HG02763 (cell line): ENCODE data around the gene DARS2.

ENCODE experiments used
- ATAC-seq: cut with Tn5 transposase; IDR thresholded peaks from one replicate; pipeline ENCODE4 v1.9.1; 2021; ENCODE audit warnings: mild to moderate bottlenecking, moderate library complexity; ENCODE audit not compliant: unreplicated experiment

The DARS2 gene

DNA sequence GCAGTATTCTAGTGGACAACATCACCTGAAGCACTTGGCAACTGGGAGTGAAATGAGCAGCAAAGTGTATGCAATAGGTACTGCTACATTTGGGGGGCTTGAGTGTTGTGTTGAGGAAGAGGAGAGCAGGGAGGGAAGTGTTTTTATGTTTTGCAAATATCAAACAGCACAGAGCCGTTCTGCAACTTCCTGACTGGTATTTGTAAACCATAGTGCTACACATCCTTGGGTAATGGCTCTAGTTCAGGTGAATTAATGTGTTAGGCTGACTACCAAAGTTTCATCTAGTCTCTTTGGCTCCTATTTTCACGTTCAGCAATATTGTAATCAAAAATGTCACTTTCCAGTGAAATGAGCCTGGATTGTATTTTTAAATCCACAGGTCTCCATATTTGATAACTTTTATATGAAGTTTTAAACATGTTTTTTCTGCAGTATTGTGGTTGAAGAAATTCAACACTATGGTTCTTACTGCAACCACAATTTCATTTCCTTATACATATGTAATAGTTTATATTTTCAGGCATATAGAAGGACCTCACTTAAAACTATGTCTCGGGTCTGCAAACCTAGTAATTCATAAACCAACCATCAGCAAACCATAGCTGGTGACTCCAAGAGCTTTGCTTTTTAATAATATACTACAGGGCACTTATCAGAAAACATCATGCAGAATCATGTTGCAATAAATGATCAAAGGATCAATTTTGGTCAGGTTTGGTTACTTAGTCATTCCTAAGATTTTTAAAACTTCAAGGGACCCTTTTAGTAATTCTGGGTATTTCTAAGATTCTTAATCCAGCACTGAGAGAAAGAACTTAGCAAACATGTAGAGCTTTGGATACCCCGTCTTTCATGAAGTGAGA lies 62.5 kb downstream of the DARS2 start:
- ATAC-seq, result no peak

DNA sequence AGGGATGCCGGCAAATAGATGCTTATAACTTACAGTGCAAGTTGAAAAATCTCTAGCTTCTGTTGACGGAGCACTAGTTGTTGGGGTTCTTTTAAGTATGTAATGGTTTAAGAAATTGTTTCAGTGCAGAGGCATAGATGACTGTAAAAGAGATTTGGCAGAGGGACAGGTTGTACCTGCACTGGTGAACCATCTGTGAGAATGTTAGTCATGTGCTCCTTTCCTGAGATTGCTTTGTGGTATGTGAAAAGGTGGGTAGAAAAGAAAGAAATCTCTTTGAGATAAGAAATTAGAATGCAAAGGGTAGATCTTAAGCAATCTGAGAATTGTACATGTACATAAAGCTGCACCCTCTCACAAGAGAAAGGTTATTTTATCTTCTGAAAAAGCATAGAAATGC lies 63.2 kb downstream of the DARS2 start:
- no peak for ATAC-seq

DNA sequence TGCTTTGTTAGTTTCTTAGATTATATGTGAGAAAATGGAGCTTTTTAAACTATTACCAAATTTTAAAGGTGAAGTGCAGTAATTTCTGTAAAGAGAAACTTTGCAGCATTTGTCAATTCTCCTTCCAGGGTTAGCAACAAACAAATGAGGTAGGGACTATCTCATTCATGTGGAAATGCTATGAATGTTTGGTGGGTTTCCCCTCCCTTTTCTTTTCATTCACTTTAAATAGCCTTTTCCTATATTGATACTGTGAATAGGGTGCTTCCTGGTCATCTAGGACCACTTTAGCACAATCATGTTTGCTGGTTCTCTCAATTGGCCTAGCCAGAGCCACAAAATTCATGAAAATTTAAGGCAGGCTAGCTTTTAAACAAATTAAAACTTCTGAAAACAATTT lies 64.3 kb downstream of the DARS2 start:
- no peak for ATAC-seq

DNA sequence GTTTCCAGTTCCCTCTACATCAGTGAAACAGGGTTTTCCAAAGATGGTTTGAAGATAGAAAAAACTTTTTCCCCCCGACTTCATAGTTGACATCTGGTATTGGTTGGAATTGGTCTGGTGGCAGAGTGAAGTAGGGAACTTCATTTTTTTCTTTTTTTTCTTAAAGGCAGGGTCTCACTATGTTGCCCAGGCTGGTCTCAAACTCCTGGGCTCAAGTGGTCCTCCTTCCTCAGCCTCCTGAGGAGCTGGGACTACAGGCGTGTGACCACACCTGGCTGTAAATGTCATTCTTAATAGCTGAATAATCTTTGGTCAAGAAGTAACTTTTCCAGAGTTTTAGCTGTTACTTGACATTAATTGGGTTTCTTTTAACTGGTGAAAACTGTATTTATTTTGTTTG lies 65.4 kb downstream of the DARS2 start:
- no peak for ATAC-seq

DNA sequence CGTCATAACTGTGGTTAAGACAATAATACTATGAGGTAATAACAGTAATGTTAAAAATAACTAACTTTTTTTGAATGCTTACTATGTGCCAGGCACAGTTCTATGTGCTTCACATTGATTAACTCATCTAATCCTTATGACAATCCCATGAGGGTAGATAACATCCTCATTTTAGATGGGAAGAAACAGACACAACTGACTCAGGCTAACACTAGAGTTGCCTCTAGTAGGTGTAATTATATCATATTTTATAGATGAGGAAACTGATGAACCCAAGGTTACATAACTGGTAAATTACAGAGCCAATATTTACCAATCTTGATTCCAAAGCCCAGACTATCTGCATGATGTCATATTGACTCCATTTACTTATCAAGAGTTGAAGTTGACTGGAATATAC lies 69.1 kb downstream of the DARS2 start:
- no peak for ATAC-seq

DNA sequence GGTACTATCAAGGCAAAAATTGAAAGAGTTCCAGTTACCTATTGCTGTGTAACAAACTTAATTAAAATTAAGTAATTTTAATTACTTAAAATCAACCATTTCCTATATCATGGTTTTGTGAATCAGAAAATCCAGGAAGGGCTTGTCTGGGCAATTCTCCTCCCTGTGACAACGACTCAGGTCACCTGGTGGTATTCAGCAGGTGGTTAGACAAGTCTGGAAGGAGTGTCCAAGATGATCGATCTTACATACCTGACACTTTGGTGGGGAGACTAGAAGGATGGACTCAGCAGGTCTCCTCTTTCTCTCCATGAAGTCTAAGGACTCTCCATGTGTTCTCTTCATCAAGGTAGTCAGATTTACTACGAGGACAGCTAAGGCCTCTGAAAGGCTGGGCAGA lies 69.7 kb downstream of the DARS2 start:
- no peak for ATAC-seq

DNA sequence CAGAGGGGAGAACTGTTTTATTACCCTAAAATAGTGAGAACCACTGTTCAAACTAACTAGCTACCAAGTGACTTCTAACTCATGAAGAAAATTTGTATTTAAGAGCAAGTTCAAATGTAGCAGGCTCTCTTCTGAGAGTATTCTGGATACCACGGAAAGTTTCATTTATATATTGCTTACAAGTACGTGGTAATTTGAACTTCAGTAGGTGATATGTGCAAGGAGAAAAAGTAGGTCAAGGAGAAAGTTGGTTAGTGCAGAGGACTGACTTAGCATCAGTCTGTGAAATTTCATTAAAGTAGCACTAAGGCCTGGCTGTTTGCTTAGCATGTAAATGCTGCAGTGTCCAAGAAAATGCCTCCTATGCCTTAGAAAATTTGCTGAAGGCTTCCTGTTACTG lies 76.0 kb downstream of the DARS2 start:
- ATAC-seq, result no peak

DNA sequence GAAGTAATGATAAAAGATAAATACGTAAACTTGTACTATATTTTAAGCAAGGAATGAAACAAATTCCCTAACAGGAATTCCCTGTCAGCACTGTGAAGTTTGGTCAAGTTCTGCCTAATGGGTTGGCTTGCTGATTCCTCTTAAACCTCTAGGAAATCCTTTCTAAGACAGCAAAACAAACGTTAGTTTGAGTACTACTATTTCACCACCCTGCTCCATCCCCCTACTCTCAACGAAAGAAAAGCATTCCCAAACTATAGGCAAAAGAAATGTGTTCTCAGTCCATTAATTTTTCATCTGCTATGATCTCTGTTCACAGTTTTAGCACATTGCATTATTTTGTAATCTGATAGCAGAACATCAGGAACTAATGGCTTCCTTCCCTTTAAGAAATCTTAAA lies 76.5 kb downstream of the DARS2 start:
- ATAC-seq, result no peak

DNA sequence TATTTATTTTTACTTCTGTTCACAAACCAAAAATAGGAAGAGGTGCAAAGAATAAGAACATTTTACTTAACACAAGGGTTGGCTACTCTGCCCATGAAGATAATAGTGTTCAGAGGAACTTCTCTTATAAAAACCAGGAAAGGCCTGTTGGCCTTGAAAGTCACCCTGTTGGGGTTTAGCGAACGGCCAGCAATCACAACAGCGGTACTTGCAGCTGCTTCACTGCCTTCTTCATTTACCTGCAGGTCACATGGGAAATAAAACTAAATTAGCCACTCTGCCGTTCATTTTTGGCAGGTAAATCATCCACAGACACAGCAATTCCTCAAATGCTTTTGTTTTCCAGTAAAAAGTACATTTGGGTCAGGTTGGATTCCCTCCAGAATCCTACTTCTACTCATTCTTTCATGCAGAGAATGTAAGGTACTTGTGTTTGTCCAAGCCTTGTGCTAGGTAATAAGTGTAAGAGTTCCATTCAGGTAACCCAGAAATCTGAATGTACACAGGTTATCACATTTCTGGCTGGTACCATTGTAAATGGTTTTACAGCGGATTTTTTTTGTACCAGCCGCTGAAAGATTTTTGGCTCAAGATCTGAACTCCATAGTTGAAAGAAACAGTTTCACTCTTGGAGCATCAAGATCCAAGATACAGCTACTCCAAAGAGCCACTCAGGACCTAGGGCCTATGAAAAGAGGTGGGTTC lies 79.5 kb downstream of the DARS2 start:
- no peak for ATAC-seq
